Jurkat, Clone E6-1 (cell line): ENCODE data around the gene CDK2AP2. TPM values are rescaled to one million over a fixed set of nuclear protein-coding genes. Genes with fewer than 3 reads are reported as not detected.
"Not testable (repeated sequence)": the region's sequence is repeated elsewhere in the genome, so short reads cannot be mapped to it uniquely, and the experiment has no call there.

Experiments
- DNase-seq: peaks from one replicate; pipeline ENCODE4 v3.0.0-alpha.2; 2011; ENCODE audit warnings: low read depth, low spot score
- H3K4me3 ChIP-seq: 2 replicates; pipeline ENCODE4 v1.5.1; 2011; ENCODE audit warnings: mild to moderate bottlenecking, low read length, control low read depth, moderate library complexity
- polyA plus RNA-seq: library from polyadenylated mRNA; unstranded; fragments of >200 nt; gene quantifications from one replicate; pipeline ENCODE4 v1.2.1, GENCODE V29; 2012; ENCODE audit warnings: missing spikeins; ENCODE audit not compliant: insufficient read length, insufficient read depth

Gene CDK2AP2
- polyA plus RNA-seq, result 86.4 TPM

- peak within 1 kb of the TSS; percentile 77 for H3K4me3 ChIP-seq
- DNase-seq, result peak; percentile 98
Measured at GRCh38 chr11:67507864-67508485, at the start of gene CDK2AP2. Gene CDK2AP2 (minus strand): TSS chr11:67508162. CDS start chr11:67508082, 80 bp downstream.

- no peak for DNase-seq
- H3K4me3 ChIP-seq, result no peak overlapping the region
Measured at GRCh38 chr11:67556244-67556643, 48.3 kb upstream of the CDK2AP2 start.

GRCh38 chr11:67551697-67552096 lies 43.7 kb upstream of the CDK2AP2 start:
- not testable (repeated sequence) for H3K4me3 ChIP-seq, DNase-seq

- H3K4me3 ChIP-seq, result no peak overlapping the region
- no peak for DNase-seq
Measured at GRCh38 chr11:67551127-67551526, 43.2 kb upstream of the CDK2AP2 start.

- DNase-seq, result no peak
- H3K4me3 ChIP-seq, result no peak overlapping the region
Measured at GRCh38 chr11:67548555-67549110, 40.7 kb upstream of the CDK2AP2 start.

- DNase-seq, H3K4me3 ChIP-seq: not testable (repeated sequence)
Measured at GRCh38 chr11:67548112-67548511, 40.1 kb upstream of the CDK2AP2 start.

GRCh38 chr11:67545280-67545679 lies 37.3 kb upstream of the CDK2AP2 start:
- peak overlapping the region; percentile 32 for H3K4me3 ChIP-seq
- DNase-seq, result no peak

GRCh38 chr11:67544616-67545242 lies 36.8 kb upstream of the CDK2AP2 start:
- peak; percentile 75 for DNase-seq
- H3K4me3 ChIP-seq, result peak overlapping the region; percentile 32

GRCh38 chr11:67543585-67543984 lies 35.6 kb upstream of the CDK2AP2 start:
- no peak for DNase-seq
- H3K4me3 ChIP-seq, result no peak overlapping the region

GRCh38 chr11:67542971-67543370 lies 35.0 kb upstream of the CDK2AP2 start:
- H3K4me3 ChIP-seq, result no peak overlapping the region

GRCh38 chr11:67542169-67542568 lies 34.2 kb upstream of the CDK2AP2 start:
- no peak overlapping the region for H3K4me3 ChIP-seq
- DNase-seq, result no peak

More at GRCh38 chr11:67542971-67543370, 35.0 kb upstream of the CDK2AP2 start:
- DNase-seq, result no peak

- no peak overlapping the region for H3K4me3 ChIP-seq
- DNase-seq, result no peak
Measured at GRCh38 chr11:67541198-67541597, 33.2 kb upstream of the CDK2AP2 start.

- no peak overlapping the region for H3K4me3 ChIP-seq
- peak; percentile 21 for DNase-seq
Measured at GRCh38 chr11:67539550-67539949, 31.6 kb upstream of the CDK2AP2 start.

- no peak overlapping the region for H3K4me3 ChIP-seq
- DNase-seq, result no peak
Measured at GRCh38 chr11:67538823-67539505, 31.0 kb upstream of the CDK2AP2 start.

- DNase-seq, result no peak
Measured at GRCh38 chr11:67538306-67538705, 30.3 kb upstream of the CDK2AP2 start.

GRCh38 chr11:67535561-67535960 lies 27.6 kb upstream of the CDK2AP2 start:
- no peak for DNase-seq

More at GRCh38 chr11:67538306-67538705, 30.3 kb upstream of the CDK2AP2 start:
- H3K4me3 ChIP-seq, result no peak overlapping the region

GRCh38 chr11:67534070-67534679 lies 26.2 kb upstream of the CDK2AP2 start:
- no peak overlapping the region for H3K4me3 ChIP-seq
- DNase-seq, result no peak

More at GRCh38 chr11:67535561-67535960, 27.6 kb upstream of the CDK2AP2 start:
- no peak overlapping the region for H3K4me3 ChIP-seq

GRCh38 chr11:67532889-67533288 lies 24.9 kb upstream of the CDK2AP2 start:
- no peak for DNase-seq
- H3K4me3 ChIP-seq, result no peak overlapping the region

- DNase-seq, result no peak
- H3K4me3 ChIP-seq, result no peak overlapping the region
Measured at GRCh38 chr11:67530282-67530592, 22.3 kb upstream of the CDK2AP2 start.

- no peak overlapping the region for H3K4me3 ChIP-seq
- DNase-seq, result no peak
Measured at GRCh38 chr11:67528376-67528775, 20.4 kb upstream of the CDK2AP2 start.
